ENCODE measurements around the gene PRR36.

- TF ChIP-seq POLR2AphosphoS5 (IDR thresholded peaks at IDR 0.05; ENCODE audit: insufficient read depth in 1 of 2, low read depth in 1 of 2) (no peak), CTCF (IDR thresholded peaks at IDR 0.05) (no peak)
Measured at GRCh38 chr19:7844951-7845350, 29.2 kb downstream of the PRR36 start.

Data from vagina (tissue), 2 donors.